Hematopoietic multipotent progenitor cell treated with erythropoietin and hydrocortisone succinate and interleukin-3 and kit ligand, for 8 days (in vitro differentiated cells): ENCODE data around the gene MAPKAP1.

ENCODE experiments used
- DNase-seq: peaks from one replicate; pipeline ENCODE4 v3.0.0-alpha.2; 2015

Gene MAPKAP1

DNA sequence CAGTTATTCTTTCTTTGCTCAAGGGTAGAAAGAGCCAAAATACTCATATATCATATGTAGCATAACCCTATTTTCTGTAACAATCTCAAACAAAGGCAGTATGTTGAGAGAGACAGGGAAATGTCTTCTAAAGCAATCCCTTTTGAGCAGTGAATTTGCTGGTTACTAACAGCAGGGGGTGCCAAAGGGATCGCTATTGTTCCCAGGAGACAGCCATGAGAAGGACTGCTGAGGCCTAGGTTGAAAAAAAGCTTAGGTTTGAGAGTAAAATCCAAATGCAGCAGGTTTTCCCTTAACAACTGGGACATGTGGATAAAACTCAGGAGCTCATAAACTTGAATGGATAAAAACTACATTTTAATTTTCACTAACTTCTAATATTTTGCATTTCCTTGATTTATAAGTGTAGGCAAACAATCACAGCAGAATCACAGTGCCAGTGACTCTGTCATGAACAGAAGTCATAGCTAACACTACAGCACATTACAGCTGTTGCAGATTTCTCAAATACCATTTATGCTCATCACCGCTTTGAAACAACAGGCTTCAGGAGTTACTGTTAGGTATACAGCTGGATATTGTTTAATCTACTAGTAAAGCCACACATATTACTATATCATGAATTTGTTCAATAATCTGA lies 148.4 kb downstream of the MAPKAP1 start:
- peak; percentile 72 for DNase-seq

DNA sequence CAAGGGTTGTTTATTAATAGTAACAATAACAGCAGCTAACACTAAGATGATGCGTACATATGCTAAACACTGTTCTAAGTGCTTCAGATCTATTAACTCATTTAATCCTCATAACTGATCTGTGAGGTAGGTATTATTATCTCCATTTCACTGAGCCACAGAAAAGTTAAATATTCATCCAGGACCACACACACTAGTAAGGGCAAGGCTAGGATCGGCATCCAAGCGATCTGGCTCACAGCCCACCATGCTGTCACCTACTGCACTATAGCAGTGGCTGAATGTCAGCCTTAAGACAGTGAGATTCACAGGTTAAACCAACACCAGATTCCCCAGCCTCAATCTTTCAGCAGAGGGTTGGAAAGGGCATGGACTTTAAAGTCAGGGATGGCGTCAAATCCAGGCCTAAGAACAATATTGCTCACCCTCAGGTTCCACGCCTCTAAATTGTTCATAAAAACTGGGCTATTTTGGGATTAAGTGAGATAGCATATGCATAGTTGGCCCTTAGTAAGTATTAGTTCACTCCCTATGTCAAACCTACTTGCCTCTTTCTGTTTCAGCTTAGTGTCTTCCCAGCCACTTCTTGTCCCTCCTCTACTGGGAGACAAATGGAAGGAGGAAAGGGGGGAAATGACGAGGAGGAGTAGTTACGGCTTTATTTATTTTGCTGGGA lies 150.8 kb downstream of the MAPKAP1 start:
- no peak for DNase-seq

DNA sequence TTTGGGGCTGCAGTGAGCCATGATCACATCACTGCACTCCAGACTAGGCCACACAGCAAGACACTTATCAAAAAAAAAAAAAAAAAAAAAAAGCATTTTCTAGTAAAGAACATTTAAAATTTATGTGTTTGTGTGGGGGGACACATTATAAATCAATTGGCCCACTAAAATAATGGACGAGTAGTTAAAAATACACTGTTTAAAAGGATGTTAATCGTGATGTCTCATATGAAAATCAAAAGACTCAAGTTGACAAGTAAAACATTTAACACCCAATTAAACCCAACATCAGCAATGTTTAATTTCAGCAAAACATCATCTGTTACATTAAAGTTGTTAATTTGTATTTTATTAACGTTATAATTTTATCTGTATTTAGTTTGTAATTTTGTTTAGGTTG lies 152.3 kb downstream of the MAPKAP1 start:
- DNase-seq: no peak

DNA sequence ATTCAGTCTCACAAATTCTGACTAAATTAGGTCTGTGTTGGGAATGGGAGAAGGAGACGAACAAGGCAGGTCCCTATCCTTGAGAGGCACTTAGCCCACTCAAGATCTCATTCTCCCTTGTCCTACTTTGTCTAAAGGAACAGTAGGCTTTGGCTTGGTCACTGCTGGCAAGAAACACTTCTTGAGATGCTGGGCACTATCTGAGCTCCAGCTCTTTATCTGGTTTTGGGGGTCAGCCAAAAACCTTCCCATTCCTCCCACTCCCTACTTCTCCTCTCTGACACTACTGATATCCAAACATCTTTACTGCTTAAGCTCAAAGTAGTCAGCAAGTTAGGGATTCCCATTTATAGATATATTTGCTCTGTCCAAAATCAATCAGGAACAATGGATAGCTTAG lies 155.2 kb downstream of the MAPKAP1 start:
- DNase-seq: no peak

DNA sequence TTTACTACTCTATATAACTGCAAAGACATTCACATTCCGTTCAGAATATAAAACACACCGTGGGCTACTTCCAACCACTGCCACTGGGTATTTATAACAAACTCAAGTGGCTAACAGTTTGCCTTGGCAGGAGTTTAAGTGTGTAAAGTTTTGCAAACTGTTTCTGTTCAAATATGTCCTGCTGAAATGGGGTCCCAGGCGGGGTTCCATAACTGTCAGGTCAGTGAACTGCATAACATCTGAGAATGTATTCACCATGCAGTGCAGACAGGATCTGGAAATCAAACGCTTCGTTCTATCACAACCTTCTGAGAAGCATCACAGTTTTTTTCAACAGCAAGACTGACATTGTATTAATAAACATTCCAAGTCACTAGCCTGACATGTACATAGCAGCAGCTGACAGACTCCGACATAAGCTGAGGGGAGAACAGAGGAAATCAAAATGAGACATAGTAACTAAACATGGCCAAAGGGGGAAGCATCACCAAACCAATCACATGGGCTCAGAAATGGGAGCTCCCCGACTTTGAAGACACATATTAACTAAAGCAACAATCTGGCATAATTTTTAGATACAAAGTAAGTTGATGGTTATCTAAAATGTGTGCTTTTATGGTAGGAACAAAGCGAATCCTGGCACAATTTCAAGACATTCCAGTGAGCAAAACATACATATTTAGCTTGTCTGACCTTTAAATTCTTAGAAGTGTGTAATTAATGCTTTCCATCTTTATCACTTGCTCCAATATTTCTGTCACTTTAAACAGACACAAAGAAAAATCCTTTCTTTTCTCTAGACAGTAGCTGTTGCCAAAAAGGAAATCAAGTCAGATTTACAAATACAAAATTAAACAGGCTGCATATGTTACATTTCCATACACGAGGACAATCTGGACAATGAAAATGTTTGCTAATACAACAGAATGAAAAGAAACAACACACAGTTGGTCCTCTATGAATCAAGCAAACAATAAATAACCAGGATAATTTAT lies 156.8 kb downstream of the MAPKAP1 start:
- no peak for DNase-seq

- no peak for DNase-seq
Measured at GRCh38 chr9:125549465-125549871, 157.5 kb downstream of the MAPKAP1 start.

GRCh38 chr9:125549039-125549438 lies 158.0 kb downstream of the MAPKAP1 start:
- no peak for DNase-seq

DNA sequence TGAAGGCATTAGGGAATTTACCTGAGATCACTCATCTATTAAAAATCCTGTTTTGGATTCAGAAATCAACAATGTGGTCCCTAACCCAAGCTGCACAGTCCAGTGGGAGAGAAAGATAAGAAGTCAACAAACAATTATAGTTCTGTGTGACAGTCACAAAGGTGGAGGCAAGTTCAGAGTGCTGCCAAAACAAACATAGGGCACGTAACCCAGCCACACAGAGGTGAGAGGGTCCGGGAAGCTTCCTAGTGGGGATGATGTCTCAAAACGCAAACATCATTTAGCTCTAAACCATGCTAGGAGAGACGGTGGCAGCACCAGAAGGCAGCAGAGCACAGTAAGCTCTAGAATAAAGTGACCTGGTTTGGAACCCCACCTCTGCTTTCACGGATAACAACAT lies 158.9 kb downstream of the MAPKAP1 start:
- DNase-seq: no peak

DNA sequence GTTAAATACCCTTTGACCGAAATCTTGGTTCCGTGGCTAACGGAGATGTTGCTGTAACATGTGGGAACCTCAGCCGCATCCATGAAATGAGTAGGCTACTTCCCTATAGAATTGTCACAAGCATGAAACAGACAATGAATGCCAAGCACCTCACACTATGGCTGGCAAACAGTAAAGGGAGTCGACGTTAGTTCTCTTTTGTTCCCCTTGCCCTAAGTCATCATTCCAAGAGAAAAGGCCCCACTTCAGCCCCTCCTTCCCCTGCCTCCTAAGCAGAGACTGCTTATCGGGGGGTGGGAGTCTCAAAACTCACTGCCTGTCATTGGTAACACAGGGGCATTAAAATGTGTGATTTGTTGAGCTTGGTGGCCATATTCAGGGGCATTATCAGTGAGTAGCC lies 159.6 kb downstream of the MAPKAP1 start:
- DNase-seq: no peak

GRCh38 chr9:125545845-125546244 lies 161.2 kb downstream of the MAPKAP1 start:
- no peak for DNase-seq

DNA sequence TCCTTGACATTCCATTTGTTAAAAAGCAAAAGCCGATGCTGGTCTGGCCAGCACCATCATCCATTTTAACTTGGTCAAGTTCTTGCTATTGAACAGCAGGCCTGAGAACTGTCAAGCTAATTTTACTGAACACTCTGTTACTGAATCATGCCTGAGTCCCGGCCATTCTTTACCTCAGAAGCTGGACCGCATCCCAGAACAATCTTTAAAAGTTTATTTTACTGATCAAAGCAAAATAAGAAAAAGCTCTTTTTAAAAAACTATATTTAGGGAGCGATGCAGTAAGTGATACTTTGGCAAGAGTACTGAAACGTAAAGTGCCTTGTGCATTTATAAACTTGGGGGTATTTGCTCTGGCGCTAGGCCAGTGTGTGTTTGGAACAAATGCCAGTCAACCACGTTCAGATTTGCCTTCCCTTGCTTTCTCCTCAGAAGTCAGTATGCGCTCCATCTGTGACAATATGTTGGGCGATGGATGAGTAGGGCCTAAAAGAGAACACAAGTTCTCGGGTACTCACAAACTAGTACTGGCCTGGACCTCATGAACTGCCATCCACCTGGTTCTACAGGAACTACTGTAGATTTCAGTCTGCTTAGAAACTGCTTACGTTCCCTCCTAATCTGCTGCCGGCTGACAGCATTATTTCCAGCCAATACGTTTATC lies 161.9 kb downstream of the MAPKAP1 start:
- no peak for DNase-seq

DNA sequence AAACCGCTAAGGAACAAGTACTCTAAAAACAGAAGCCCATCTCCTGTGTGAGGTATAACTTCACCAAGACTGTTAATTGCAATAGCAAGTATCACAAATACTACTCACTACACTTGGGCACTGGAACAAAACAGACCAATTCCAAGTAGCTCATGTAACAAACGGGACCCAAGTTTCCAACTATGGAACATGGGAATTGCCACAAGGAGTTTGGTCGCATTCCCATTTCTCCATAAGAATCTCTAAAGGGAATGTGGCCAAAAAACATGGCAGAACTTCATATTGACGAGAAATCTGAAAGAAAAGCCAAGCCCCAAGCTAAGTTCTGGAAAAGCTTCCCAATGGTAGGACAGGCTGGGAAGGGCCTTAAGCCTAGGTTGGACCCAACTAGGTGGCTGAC lies 162.5 kb downstream of the MAPKAP1 start:
- DNase-seq: no peak

DNA sequence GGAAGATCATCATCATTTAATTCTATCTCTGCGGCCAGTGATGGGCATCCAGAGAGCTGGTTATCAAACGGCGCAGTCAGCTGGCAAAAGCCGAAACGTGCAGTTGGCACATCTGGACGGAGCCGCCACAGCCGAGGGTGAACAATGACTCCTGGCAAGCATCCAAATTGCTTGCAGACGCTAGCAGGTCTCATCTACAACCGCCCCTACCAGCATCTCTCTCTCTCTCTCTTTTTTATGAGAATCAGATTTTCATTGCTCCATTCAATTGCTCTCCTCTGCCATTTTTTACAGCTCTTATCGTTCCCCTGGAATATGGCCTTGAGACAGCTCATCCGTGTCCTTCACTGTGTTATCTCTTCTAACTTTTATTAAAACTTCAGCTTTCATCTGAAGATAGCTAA lies 165.2 kb downstream of the MAPKAP1 start:
- no peak for DNase-seq

- DNase-seq: no peak
Measured at GRCh38 chr9:125540497-125540896, 166.5 kb downstream of the MAPKAP1 start.

- DNase-seq: no peak
Measured at GRCh38 chr9:125538092-125538473, 168.9 kb downstream of the MAPKAP1 start.

- DNase-seq: no peak
Measured at GRCh38 chr9:125537442-125538091, 169.4 kb downstream of the MAPKAP1 start.

- no peak for DNase-seq
Measured at GRCh38 chr9:125536776-125537175, 170.2 kb downstream of the MAPKAP1 start.

- DNase-seq: no peak
Measured at GRCh38 chr9:125536167-125536772, 170.7 kb downstream of the MAPKAP1 start.

GRCh38 chr9:125534971-125535701 lies 171.9 kb downstream of the MAPKAP1 start:
- DNase-seq: no peak

- no peak for DNase-seq
Measured at GRCh38 chr9:125532812-125533594, 174.0 kb downstream of the MAPKAP1 start.

GRCh38 chr9:125532412-125532811 lies 174.6 kb downstream of the MAPKAP1 start:
- DNase-seq: no peak
